Bronchial epithelial cell (primary cell): Measurements from ENCODE around the gene ARHGDIA. TPM values are rescaled to one million over a fixed set of nuclear protein-coding genes. Genes with fewer than 3 reads are reported as not detected.

Source experiments
- DNase-seq: peaks from one replicate; pipeline ENCODE4 v3.0.0-alpha.2; 2010; ENCODE audit warnings: low read depth
- FAIRE-seq: peaks from 2 replicates; lab custom pipeline; 2011; peaks lifted over from hg19 to GRCh38; lab: Jason Lieb, UNC
- H3K27me3 ChIP-seq: 2 replicates; pipeline ENCODE4 v1.5.1; 2011; ENCODE audit warnings: low read length; ENCODE audit not compliant: control insufficient read depth, insufficient read depth
- H3K36me3 ChIP-seq: 2 replicates; pipeline ENCODE4 v1.5.1; 2011; ENCODE audit warnings: low read length; ENCODE audit not compliant: control insufficient read depth, insufficient read depth
- H3K4me3 ChIP-seq: 2 replicates; pipeline ENCODE4 v1.5.1; 2011; ENCODE audit warnings: mild to moderate bottlenecking, low read depth, low read length, control low read depth
- total RNA-seq: library from RNA; depleted of rRNA; stranded (reverse); fragments of >200 nt; gene quantifications from 2 replicates; pipeline ENCODE4 v1.2.1, GENCODE V29; 2014
- TF ChIP-seq, protein P1 (sequence below): IDR thresholded peaks from 2 replicates; pipeline ENCODE4 v1.5.1; 2011; ENCODE audit warnings: mild to moderate bottlenecking, moderate library complexity, low read length, control low read depth, inconsistent platforms; ENCODE audit not compliant: insufficient read depth, severe bottlenecking

The ARHGDIA gene
- total RNA-seq, 1 donor from 2014 or later: 57.4 TPM

DNA sequence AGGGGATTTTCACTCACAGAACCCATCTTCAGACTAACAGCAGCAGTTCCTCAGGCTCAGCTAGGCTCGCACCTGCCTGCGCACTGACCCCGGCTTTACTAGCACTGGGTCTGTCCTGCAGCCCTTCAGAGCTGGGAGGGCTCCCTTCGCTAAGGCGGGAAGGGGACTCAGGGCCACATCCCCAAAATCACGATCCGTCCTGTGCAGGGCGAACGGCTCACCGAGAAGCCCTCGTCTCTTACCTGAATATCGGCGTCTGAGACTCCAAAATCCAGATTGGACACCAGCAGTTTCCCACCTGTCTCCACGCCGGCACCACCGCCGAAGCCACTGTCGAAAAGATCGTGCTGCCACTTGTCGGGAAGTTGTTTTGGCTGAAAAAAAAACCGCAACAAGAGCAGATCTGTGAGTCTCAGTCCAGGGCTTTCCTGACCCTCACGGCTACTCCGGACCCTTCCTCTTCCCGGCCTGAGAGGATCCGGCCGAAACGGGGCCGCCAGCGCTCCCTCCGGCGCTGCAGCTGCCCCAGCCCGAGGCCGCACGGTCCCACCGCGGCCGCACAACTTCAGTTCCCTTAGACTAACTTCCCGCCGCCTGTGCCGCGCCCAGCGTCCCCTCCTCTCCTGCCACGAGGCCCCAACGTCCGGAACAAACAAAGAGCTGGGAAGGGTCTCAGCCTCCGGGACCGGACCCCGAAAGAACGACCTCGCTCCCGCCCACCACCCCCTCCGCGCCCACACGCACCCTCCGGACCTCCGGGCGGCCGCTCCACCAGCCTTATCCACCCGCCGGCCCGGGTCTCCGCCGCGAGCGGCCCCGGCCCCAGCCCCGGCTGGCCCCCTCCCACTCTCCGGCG lies 19.5 kb upstream of the ARHGDIA start:
- TF ChIP-seq, protein P1, sequence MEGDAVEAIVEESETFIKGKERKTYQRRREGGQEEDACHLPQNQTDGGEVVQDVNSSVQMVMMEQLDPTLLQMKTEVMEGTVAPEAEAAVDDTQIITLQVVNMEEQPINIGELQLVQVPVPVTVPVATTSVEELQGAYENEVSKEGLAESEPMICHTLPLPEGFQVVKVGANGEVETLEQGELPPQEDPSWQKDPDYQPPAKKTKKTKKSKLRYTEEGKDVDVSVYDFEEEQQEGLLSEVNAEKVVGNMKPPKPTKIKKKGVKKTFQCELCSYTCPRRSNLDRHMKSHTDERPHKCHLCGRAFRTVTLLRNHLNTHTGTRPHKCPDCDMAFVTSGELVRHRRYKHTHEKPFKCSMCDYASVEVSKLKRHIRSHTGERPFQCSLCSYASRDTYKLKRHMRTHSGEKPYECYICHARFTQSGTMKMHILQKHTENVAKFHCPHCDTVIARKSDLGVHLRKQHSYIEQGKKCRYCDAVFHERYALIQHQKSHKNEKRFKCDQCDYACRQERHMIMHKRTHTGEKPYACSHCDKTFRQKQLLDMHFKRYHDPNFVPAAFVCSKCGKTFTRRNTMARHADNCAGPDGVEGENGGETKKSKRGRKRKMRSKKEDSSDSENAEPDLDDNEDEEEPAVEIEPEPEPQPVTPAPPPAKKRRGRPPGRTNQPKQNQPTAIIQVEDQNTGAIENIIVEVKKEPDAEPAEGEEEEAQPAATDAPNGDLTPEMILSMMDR: no peak
- H3K4me3 ChIP-seq: peak overlapping the region; percentile 64
- FAIRE-seq (no peak), DNase-seq (no peak)
- H3K27me3 ChIP-seq: no peaks in the 10 kb centered on the region
- H3K36me3 ChIP-seq: peaks cover 32% of the 10 kb centered on the region

DNA sequence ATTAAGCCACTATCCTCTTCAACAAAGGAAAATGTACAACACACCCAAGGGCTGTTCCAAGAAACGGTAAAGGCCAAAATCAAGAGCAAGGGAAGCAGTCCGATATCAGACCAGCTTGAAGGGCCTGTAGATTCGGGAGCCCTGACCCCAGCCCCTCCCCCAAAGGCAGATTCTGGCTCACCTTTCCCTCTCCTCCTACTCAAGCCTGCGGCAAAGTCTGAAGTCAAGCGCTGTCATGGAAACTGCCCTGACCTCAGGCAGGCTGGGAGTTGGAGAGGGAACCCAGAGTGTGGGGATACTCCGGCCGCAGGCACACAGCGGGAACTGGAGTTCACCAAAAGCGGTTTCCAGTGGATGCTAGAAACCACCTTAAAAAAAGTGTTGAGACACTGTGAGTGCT lies 18.5 kb upstream of the ARHGDIA start:
- TF ChIP-seq, protein P1: no peak
- no peak for FAIRE-seq
- no peak for DNase-seq
- Histone ChIP-seq H3K4me3 (no peak overlapping the region), H3K27me3 (no peaks in the 10 kb centered on the region), H3K36me3 (peaks cover 36% of the 10 kb centered on the region)

GRCh38 chr17:81888988-81889595 lies 18.0 kb upstream of the ARHGDIA start:
- TF ChIP-seq, protein P1: no peak
- Histone ChIP-seq H3K27me3 (no peaks in the 10 kb centered on the region), H3K4me3 (no peak overlapping the region), H3K36me3 (peaks cover 35% of the 10 kb centered on the region)
- no peak for FAIRE-seq
- DNase-seq: no peak

- DNase-seq: no peak
- Histone ChIP-seq H3K27me3 (no peaks in the 10 kb centered on the region), H3K36me3 (peaks cover 33% of the 10 kb centered on the region), H3K4me3 (no peak overlapping the region)
- TF ChIP-seq, protein P1: no peak
- no peak for FAIRE-seq
These were observed 17.2 kb upstream of the ARHGDIA start for GRCh38 chr17:81888105-81888987.

GRCh38 chr17:81885869-81886548 lies 14.9 kb upstream of the ARHGDIA start:
- TF ChIP-seq, protein P1: no peak
- FAIRE-seq: no peak
- Histone ChIP-seq H3K27me3 (no peaks in the 10 kb centered on the region), H3K4me3 (no peak overlapping the region), H3K36me3 (peaks cover 33% of the 10 kb centered on the region)
- DNase-seq: peak; percentile 40
